HFF-Myc (cell line): Measurements from ENCODE around the gene LOC101059915.
"Not testable (repeated sequence)": the region's sequence is repeated elsewhere in the genome, so short reads cannot be mapped to it uniquely, and the experiment has no call there.

ENCODE experiments used
- DNase-seq: peaks from one replicate; pipeline ENCODE4 v3.0.0-alpha.2; 2011; ENCODE audit warnings: low read depth; ENCODE audit errors: extremely low read depth
- H3K4me3 ChIP-seq: replicated peaks from 2 replicates; pipeline ENCODE4 v1.5.1; 2011; ENCODE audit warnings: low read depth, mild to moderate bottlenecking, control low read depth, low read length
- CTCF ChIP-seq: IDR thresholded peaks from 2 replicates; pipeline ENCODE4 v1.5.1; 2012; ENCODE audit warnings: mild to moderate bottlenecking, low read depth, low read length, control low read depth; ENCODE audit errors: missing control alignments

The LOC101059915 gene

GRCh38 chrX:71671043-71671780 is 3.9 kb downstream of the LOC101059915 start:
- no peak for DNase-seq
- TF ChIP-seq CTCF: no peak
- H3K4me3 ChIP-seq: no peak overlapping the region

DNA sequence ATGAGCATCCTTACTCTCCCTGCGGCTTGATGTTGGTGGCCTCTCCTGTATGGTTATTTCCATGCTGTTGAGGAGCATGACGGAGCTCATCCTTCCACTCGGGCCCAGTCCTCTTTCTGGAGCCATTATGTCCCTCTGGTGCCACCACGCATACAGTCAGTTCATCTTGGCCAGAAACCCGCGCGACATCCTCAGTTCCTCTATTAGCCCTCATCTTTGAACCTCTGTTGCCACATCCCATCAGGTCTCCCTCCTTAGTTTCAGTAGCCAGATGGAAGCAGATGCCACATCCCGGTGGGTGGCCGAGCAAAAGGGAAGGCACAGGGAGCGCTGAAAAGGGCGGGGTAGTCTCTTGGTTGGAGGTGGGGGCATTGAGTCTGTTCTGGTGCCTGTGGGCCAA is 4.6 kb downstream of the LOC101059915 start:
- no peak for TF ChIP-seq CTCF
- no peak overlapping the region for H3K4me3 ChIP-seq
- no peak for DNase-seq

DNA sequence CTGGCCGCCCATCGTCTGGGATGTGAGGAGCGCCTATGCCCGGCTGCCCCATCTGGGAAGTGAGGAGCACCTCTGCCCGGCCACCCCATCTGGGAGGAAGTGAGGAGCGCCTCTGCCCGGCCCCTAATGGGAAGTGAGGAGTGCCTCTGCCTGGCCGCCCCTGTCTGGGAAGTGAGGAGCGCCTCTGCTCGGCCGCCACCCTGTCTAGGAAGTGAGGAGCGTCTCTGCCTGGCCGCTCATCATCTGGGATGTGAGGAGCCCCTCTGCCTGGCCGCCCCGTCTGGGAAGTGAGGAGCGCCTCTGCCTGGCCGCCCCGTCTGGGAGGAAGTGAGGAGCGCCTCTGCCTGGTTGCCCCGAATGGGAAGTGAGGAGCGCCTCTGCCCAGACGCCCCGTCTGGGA is 8.3 kb downstream of the LOC101059915 start:
- DNase-seq, H3K4me3 ChIP-seq: not testable (repeated sequence)

DNA sequence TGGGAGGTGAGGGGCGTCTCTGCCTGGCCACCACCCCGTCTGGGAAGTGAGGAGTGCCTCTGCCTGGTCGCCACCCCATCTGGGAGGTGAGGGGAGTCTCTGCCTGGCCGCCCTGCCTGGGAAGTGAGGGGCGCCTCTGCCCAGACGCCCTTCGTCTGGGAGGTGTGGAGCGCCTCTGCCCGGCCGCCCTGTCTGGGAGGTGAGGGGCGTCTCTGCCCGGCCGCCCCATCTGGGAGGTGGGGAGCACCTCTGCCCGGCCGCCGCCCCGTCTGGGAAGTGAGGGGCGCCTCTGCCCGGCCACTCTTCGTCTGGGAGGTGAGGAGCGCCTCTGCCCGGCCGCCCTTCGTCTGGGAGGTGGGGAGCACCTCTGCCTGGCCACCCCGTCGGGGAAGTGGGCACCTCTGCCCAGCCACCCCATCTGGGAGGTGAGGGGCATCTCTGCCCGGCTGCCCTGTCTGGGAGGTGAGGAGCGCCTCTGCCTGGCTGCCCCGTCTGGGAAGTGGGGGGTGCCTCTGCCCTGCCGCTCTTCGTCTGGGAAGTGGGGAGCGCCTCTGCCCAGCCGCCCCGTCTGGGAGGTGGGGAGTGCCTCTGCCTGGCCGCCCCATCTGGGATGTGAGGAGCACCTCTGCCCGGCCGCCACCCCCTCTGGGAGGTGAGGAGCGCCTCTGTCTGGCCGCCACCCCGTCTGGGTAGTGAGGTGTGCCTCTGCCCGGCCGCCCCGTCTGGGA is 8.9 kb downstream of the LOC101059915 start:
- not testable (repeated sequence) for DNase-seq, H3K4me3 ChIP-seq

GRCh38 chrX:71677195-71677594 is 9.8 kb downstream of the LOC101059915 start:
- H3K4me3 ChIP-seq, DNase-seq: not testable (repeated sequence)

DNA sequence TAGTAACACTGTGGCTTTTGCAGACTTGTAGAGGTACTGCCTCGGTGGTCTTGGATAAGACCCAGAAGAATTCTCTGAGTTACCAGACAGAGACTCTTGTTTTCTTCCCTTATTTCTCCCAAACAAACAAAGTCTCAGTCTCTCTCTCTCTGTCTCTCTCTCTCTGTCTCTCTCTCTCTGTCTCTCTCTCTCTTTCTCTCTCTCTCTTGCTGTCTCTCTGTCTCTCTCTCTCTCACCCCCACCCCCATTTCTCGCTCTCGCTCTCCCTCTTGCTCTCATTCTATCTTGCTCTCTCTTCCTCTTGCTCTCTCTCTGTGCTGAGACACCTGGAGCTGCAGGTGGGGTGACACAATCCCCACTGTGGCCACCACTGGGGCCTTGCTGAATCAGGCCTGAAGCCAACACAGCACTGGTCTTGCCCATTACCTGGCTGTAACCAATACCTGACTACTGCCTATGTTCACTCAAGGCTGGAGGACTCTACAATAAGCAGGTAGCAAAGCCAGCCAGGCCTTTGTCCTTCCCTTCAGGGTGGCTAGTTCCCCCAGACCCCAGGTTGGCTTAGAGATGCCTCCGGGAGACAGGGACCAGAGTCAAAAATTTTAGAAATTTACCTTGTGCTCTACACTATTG is 12.3 kb downstream of the LOC101059915 start:
- H3K4me3 ChIP-seq: no peak overlapping the region
- no peak for TF ChIP-seq CTCF
- no peak for DNase-seq

- H3K4me3 ChIP-seq, DNase-seq: not testable (repeated sequence)
Observed at GRCh38 chrX:71696641-71697465, 29.5 kb downstream of the LOC101059915 start.

DNA sequence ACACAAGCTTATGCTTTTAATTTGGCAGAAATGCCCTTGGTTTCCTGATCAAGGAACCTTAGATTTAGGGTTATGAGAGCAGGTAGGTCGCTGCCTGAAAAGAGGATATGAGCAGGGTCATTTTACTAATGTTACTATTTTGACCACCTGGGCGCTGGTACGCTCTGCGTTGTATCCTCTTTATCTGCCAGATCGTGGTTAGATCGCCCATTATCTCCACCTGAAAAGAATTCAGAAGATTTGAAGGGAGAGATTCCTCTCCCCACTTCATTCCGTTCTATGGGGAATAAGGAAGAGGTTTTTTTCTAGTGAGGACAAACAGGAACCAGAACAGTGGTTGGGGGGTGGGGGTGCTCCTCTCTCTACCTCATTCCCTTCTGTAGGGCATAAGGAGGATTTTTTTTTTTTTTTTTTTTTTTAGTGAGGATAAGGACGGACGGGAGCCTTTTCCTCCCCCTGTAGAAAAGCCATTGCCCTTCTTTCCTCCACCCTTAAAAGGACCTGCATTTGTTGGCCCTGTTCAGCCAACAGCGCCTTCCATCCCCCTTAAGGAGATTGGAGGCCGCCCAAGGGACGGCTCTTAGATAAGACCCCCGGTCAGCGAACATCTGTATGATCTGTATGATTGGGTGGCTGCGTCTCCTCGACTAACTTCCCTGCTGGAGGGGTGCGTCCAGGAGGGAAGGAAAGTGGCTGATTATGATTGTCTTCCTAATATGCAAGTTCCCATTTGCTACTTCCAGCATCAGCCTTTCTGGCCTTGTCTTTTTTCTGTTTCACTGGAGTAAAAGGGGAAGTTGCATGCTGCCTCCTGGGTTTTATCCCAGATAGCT is 30.3 kb downstream of the LOC101059915 start:
- not testable (repeated sequence) for H3K4me3 ChIP-seq, DNase-seq

GRCh38 chrX:71698299-71699022 is 31.1 kb downstream of the LOC101059915 start:
- not testable (repeated sequence) for H3K4me3 ChIP-seq, DNase-seq

GRCh38 chrX:71699023-71699344 is 31.6 kb downstream of the LOC101059915 start:
- H3K4me3 ChIP-seq, DNase-seq: not testable (repeated sequence)

DNA sequence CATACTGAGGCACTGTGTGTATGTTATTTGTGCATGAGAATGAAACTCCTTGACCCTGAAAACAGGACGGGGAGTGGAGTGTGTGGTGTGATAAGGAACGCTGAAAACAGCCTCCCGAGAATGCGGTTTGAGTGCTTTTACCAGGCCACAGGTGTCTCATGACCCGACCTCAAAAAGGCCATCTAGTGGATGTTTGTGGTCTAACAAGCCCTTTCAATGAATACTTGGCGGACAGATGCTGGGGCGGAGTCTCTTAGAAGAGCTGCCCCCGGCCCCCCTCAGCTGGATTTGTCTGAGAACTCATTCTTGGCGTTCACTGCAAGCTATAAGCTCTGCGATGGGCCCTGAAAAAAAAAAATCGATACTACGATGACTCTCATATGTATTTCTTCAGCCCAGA is 35.5 kb downstream of the LOC101059915 start:
- H3K4me3 ChIP-seq, DNase-seq: not testable (repeated sequence)

- DNase-seq, H3K4me3 ChIP-seq: not testable (repeated sequence)
Observed at GRCh38 chrX:71714064-71714463, 46.7 kb downstream of the LOC101059915 start.

GRCh38 chrX:71715551-71715950 is 48.2 kb downstream of the LOC101059915 start:
- DNase-seq, H3K4me3 ChIP-seq: not testable (repeated sequence)
